HCT116 (cell line): ENCODE measurements around the gene EXOSC6. TPM values are rescaled to one million over a fixed set of nuclear protein-coding genes. Genes with fewer than 3 reads are reported as not detected.
"Not testable (repeated sequence)": the region's sequence is repeated elsewhere in the genome, so short reads cannot be mapped to it uniquely, and the experiment has no call there.

Experiments
- ATAC-seq: fragments of 200-7000 bp; cut with Tn5 transposase; 2 replicates; pipeline ENCODE4 v1.9.1; 2020; ENCODE audit warnings: mild to moderate bottlenecking, moderate library complexity
- BruUV-seq: library from RNA; stranded (reverse); fragments of 400-500 nt; replicated peaks from 2 replicates; lab custom pipeline; 2021; lab: Mats Ljungman, UMichigan
- CTCF ChIA-PET: fragments of 300-600 bp; sonication (Branson Sonifier 250); formaldehyde crosslinking; loops from one replicate; lab custom pipeline; 2021; ENCODE audit warnings: antibody characterized with exemption; lab: Charles Lee
- POLR2A ChIA-PET: fragments of 300-600, 350-600 bp; sonication (Branson Sonifier 250); formaldehyde crosslinking; loops from one replicate; lab custom pipeline; 2021; ENCODE audit warnings: antibody characterized with exemption; lab: Charles Lee
- RAD21 ChIA-PET, 2 experiments: fragments of 300-600 bp; sonication (Branson Sonifier 250); formaldehyde crosslinking; loops; one replicate each; lab custom pipeline; 2023; ENCODE audit warnings: low total read pairs in 2 of 2; ENCODE audit not compliant: uncharacterized antibody in 2 of 2, unreplicated experiment in 2 of 2, low non-redundant PET in 1 of 2; lab: Charles Lee
- DNase-seq: peaks from one replicate; pipeline ENCODE4 v3.0.0-alpha.2; 2010; ENCODE audit warnings: low read depth, low spot score
- H2AFZ ChIP-seq: fragments of 200-600 bp; shearing (Covaris generic), sonication (generic); 2 replicates; pipeline ENCODE4 v1.6.1; 2017; ENCODE audit warnings: low read depth, mixed run types, mixed read lengths, antibody characterized with exemption, low read length; ENCODE audit not compliant: poor library complexity, severe bottlenecking
- H3K27ac ChIP-seq: 2 replicates; pipeline ENCODE4 v1.5.1; 2012; ENCODE audit warnings: low read depth, low read length
- H3K27me3 ChIP-seq: fragments of 200-600 bp; sonication (generic); 2 replicates; pipeline ENCODE4 v1.6.1; 2016; ENCODE audit warnings: mixed run types, low read length, mixed read lengths; ENCODE audit not compliant: insufficient read depth
- H3K36me3 ChIP-seq, 2 experiments: fragments of 200-500 bp in 1 of 2; fragments of 200-600 bp in 1 of 2; sonication (Bioruptor generic) in 1 of 2; sonication (generic) in 1 of 2; 2 replicates each; pipeline versions ENCODE4 v1.5.1 to v1.6.1; 2014 to 2016; ENCODE audit warnings: low read length in 2 of 2, inconsistent platforms in 1 of 2, mixed read lengths in 1 of 2, mixed run types in 1 of 2; ENCODE audit not compliant: insufficient read depth in 2 of 2, control insufficient read depth in 1 of 2
- H3K4me1 ChIP-seq, 2 experiments: fragments of 200-600 bp in 1 of 2; sonication (generic) in 1 of 2; 2 replicates each; pipeline versions ENCODE4 v1.5.1 to v1.6.1; 2012 to 2017; ENCODE audit warnings: low read length in 2 of 2, inconsistent platforms in 1 of 2, mild to moderate bottlenecking in 1 of 2, mixed read lengths in 1 of 2, mixed run types in 1 of 2, moderate library complexity in 1 of 2; ENCODE audit not compliant: insufficient read depth in 2 of 2, control insufficient read depth in 1 of 2
- H3K4me2 ChIP-seq: fragments of 200-600 bp; sonication (generic); 2 replicates; pipeline ENCODE4 v1.6.1; 2017; ENCODE audit warnings: mixed run types, low read length, mixed read lengths
- H3K4me3 ChIP-seq, 2 experiments: fragments of 200-600 bp in 1 of 2; sonication (generic) in 1 of 2; replicated peaks in 1 of 2; 2 replicates each; pipeline ENCODE4 v1.5.1; 2011 to 2016; ENCODE audit warnings: low read length in 2 of 2, control low read depth in 1 of 2, low read depth in 1 of 2, mild to moderate bottlenecking in 1 of 2, mixed read lengths in 1 of 2, mixed run types in 1 of 2
- H3K79me2 ChIP-seq: fragments of 200-600 bp; sonication (generic); 2 replicates; pipeline ENCODE4 v1.6.1; 2017; ENCODE audit warnings: mild to moderate bottlenecking, mixed run types, low read length, moderate library complexity, mixed read lengths; ENCODE audit not compliant: insufficient read depth
- H3K9ac ChIP-seq: fragments of 200-600 bp; sonication (generic); 2 replicates; pipeline ENCODE4 v1.6.1; 2016; ENCODE audit warnings: low read length, mixed read lengths
- H3K9me2 ChIP-seq: fragments of 200-600 bp; sonication (generic), shearing (Covaris generic); 2 replicates; pipeline ENCODE4 v1.6.1; 2017; ENCODE audit warnings: mixed run types, mild to moderate bottlenecking, moderate library complexity; ENCODE audit not compliant: insufficient read depth
- H3K9me3 ChIP-seq, 2 experiments: fragments of 200-500 bp in 1 of 2; fragments of 200-600 bp in 1 of 2; sonication (Bioruptor generic) in 1 of 2; sonication (generic) in 1 of 2; 2 replicates each; pipeline ENCODE4 v1.6.1; 2014 to 2017; ENCODE audit warnings: low read length in 2 of 2, mixed read lengths in 2 of 2, inconsistent platforms in 1 of 2, low read depth in 1 of 2, mild to moderate bottlenecking in 1 of 2, mixed run types in 1 of 2, moderate library complexity in 1 of 2; ENCODE audit not compliant: control insufficient read depth in 1 of 2, insufficient read depth in 1 of 2
- H4K20me1 ChIP-seq: fragments of 200-600 bp; sonication (generic), shearing (Covaris generic); 2 replicates; pipeline ENCODE4 v1.6.1; 2017; ENCODE audit warnings: mixed run types, mild to moderate bottlenecking, moderate library complexity; ENCODE audit not compliant: insufficient read depth
- intact Hi-C: fragments of 100-400 bp; cut with micrococcal nuclease; formaldehyde crosslinking; loops from 2 replicates; pipeline ENCODE4 v1.10.0; 2022
- total RNA-seq: library from RNA; stranded (reverse); gene quantifications from one replicate; pipeline ENCODE4 v1.2.1, GENCODE V29; 2021; ENCODE audit not compliant: unreplicated experiment

The EXOSC6 gene
- total RNA-seq, 1 experiment from 2014 or later = 22.9 TPM

DNA sequence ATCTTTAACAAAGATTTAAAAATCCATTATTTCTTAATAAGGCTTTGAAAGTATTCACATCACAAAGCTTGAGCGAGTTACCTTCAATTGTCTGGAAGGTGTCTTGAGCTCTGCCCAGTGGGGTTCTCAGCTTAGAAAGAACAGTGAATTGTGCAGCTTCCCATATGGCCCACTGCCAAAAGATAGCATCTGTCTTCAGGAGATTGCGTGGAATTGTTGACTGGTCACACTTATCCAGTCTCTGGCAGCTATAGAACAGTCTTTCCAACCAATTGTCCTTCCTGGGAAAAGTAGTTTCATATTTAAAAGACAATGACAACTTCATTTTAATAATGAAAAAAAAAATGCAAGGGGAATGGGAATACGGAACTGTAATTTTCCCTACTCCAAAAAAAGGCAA, 19.9 kb downstream of the EXOSC6 start:
- CTCF ChIA-PET, DNase-seq, RAD21 ChIA-PET, H4K20me1 ChIP-seq, H3K4me2 ChIP-seq, H3K79me2 ChIP-seq, H3K27me3 ChIP-seq, BruUV-seq, H2AFZ ChIP-seq, H3K9me3 ChIP-seq, POLR2A ChIA-PET, H3K9ac ChIP-seq, H3K4me1 ChIP-seq, H3K36me3 ChIP-seq, H3K9me2 ChIP-seq, ATAC-seq, H3K4me3 ChIP-seq, intact Hi-C loops, H3K27ac ChIP-seq: not testable (repeated sequence)

DNA sequence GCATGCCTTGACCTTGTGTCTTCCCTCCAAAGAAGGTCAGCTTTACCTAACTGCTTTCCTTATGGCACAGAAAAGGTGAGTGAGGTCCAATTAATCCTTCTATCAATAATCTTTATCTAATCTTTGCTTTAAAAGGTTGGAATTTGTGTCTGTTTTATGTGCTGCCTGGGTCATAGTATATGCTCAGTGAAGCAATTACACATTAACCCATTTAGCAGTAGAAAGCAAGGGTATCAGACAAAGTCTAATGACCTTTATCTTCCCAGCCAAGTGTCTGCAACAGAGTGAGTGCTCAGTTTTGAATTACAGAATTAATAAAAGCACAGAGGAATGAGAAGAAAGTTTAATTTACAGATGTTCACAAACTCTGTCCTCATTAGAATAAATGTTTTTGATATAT, 25.7 kb downstream of the EXOSC6 start:
- CTCF ChIA-PET, intact Hi-C loops, H3K9me3 ChIP-seq, ATAC-seq, H3K4me3 ChIP-seq, H3K4me2 ChIP-seq, H4K20me1 ChIP-seq, POLR2A ChIA-PET, BruUV-seq, H3K27me3 ChIP-seq, H3K9me2 ChIP-seq, H3K36me3 ChIP-seq, H3K9ac ChIP-seq, H2AFZ ChIP-seq, H3K79me2 ChIP-seq, H3K4me1 ChIP-seq, DNase-seq, RAD21 ChIA-PET, H3K27ac ChIP-seq: not testable (repeated sequence)

DNA sequence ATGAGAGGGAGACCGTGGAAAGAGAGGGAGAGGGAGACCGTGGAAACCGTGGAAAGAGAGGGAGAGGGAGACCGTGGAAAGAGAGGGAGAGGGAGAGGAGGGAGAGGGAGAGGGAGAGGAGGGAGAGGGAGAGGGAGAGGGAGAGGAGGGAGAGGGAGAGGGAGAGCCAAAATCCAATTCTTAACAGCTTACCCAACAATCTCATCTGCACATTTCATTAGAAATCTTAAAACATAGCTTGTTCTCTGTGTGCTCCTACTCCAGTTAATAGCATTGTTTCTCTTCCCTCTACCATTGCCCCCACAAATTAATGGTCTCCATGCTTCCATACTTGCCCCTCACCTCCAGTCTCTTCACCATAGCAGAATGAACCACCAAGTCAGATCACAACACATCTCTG, 26.3 kb downstream of the EXOSC6 start:
- H3K36me3 ChIP-seq, BruUV-seq, H3K27me3 ChIP-seq, intact Hi-C loops, H3K4me3 ChIP-seq, H3K9ac ChIP-seq, ATAC-seq, H3K79me2 ChIP-seq, H3K4me1 ChIP-seq, POLR2A ChIA-PET, H3K27ac ChIP-seq, H3K4me2 ChIP-seq, DNase-seq, CTCF ChIA-PET, H4K20me1 ChIP-seq, H3K9me3 ChIP-seq, H3K9me2 ChIP-seq, H2AFZ ChIP-seq, RAD21 ChIA-PET: not testable (repeated sequence)

DNA sequence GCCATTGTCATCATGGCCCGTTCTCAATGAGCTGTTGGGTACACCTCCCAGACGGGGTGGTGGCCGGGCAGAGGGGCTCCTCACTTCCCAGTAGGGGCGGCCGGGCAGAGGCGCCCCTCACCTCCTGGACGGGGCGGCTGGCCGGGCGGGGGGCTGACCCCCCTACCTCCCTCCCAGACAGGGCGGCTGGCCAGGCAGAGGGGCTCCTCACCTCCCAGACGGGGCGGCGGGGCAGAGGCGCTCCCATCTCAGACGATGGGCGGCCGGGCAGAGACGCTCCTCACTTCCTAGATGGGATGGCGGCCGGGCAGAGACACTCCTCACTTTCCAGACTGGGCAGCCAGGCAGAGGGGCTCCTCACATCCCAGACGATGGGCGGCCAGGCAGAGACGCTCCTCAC, 27.1 kb downstream of the EXOSC6 start:
- DNase-seq, CTCF ChIA-PET, BruUV-seq, H3K4me3 ChIP-seq, H3K4me1 ChIP-seq, H2AFZ ChIP-seq, H4K20me1 ChIP-seq, H3K27ac ChIP-seq, POLR2A ChIA-PET, intact Hi-C loops, H3K9me2 ChIP-seq, H3K9ac ChIP-seq, H3K79me2 ChIP-seq, H3K36me3 ChIP-seq, H3K9me3 ChIP-seq, RAD21 ChIA-PET, ATAC-seq, H3K4me2 ChIP-seq, H3K27me3 ChIP-seq: not testable (repeated sequence)
